Stomach (tissue), 9 donors: ENCODE measurements around the gene RGS21. TPM values are rescaled to one million over a fixed set of nuclear protein-coding genes. Genes with fewer than 3 reads are reported as not detected.

Source experiments
- DNase-seq, 2 donors: peaks; one replicate each; pipeline versions ENCODE4 v3.0.0 to v3.0.0-alpha.2; 2013 to 2019
- H3K27ac ChIP-seq, 5 donors: fragments of 200-600 bp in 4 of 5; sonication (generic) in 4 of 5; one replicate each; pipeline ENCODE4 v1.5.1; 2013 to 2019; ENCODE audit warnings: mild to moderate bottlenecking in 1 of 5, moderate library complexity in 1 of 5
- H3K27me3 ChIP-seq, 3 donors: fragments of 200-600 bp; sonication (generic); one replicate each; pipeline ENCODE4 v1.5.1; 2017 to 2019; ENCODE audit warnings: mixed run types in 1 of 3
- H3K36me3 ChIP-seq, 4 donors: fragments of 200-600 bp; sonication (generic); 1 replicate in 3 of 4; 2 replicates in 1 of 4; pipeline ENCODE4 v1.5.1; 2016 to 2019
- H3K4me1 ChIP-seq, 4 donors: fragments of 200-600 bp; sonication (generic); one replicate each; pipeline ENCODE4 v1.5.1; 2016 to 2019
- H3K4me3 ChIP-seq, 4 donors: fragments of 200-600 bp; sonication (generic) in 3 of 4; one replicate each; pipeline ENCODE4 v1.5.1; 2016 to 2019; ENCODE audit warnings: mild to moderate bottlenecking in 1 of 4
- H3K9me3 ChIP-seq, 4 donors: fragments of 200-600 bp; sonication (generic); one replicate each; pipeline ENCODE4 v1.5.1; 2016 to 2019
- EP300 ChIP-seq: sonication (generic); formaldehyde crosslinking; IDR thresholded peaks from one replicate; pipeline ENCODE4 v1.6.1; 2017; ENCODE audit warnings: antibody characterized with exemption
- POLR2A ChIP-seq, 4 donors: fragments of 450-650 bp; IDR thresholded peaks; one replicate each; pipeline ENCODE4 v1.6.1; 2016; ENCODE audit warnings: antibody characterized with exemption in 4 of 4, control low read depth in 2 of 4, mild to moderate bottlenecking in 1 of 4, moderate library complexity in 1 of 4
- POLR2AphosphoS5 ChIP-seq, 3 donors: sonication (generic); formaldehyde crosslinking; IDR thresholded peaks; one replicate each; pipeline ENCODE4 v1.6.1; 2016; ENCODE audit warnings: antibody characterized with exemption in 3 of 3
- WGBS, 5 donors: extraction: QIAGEN DNeasy Blood & Tissue Kit in 3 of 5; methylation state at CpG; one replicate each; pipeline versions ENCODE4 v1.1.5 to v1.1.7; 2013 to 2018; 5-methylcytosine and 5-hydroxymethylcytosine counted together
- intact Hi-C: fragments of 100-400 bp; cut with DNase I; formaldehyde crosslinking; loops from one replicate; pipeline ENCODE4 v1.15.1; 2023; ENCODE audit warnings: low total_unique reads
- polyA plus RNA-seq, 3 donors: library from polyadenylated mRNA; stranded (reverse); fragments of 200-250 nt; gene quantifications; one replicate each; pipeline ENCODE4 v1.2.3, GENCODE V29; 2013
- total RNA-seq, 5 donors: library from RNA; depleted of rRNA; stranded (reverse); fragments of >200 nt; gene quantifications; one replicate each; pipeline versions ENCODE4 v1.1.0 to v1.2.3, GENCODE V29; 2014 to 2016
- TF ChIP-seq, protein P1 (sequence below), 7 experiments: fragments of 450-650 bp in 4 of 7; fragments of 200-600 bp in 3 of 7; sonication (generic) in 3 of 7; IDR thresholded peaks; one replicate each; pipeline ENCODE4 v1.5.1; 2016 to 2019; ENCODE audit warnings: antibody characterized with exemption in 7 of 7, control low read depth in 2 of 7, mild to moderate bottlenecking in 1 of 7
- donor health status: healthy with polysubstance abuse.
- donor health status: Bipolar disorder and iron deficiency.
- donor health status: healthy.

Gene RGS21
- total and polyA plus RNA-seq, 8 donors = not detected

DNA sequence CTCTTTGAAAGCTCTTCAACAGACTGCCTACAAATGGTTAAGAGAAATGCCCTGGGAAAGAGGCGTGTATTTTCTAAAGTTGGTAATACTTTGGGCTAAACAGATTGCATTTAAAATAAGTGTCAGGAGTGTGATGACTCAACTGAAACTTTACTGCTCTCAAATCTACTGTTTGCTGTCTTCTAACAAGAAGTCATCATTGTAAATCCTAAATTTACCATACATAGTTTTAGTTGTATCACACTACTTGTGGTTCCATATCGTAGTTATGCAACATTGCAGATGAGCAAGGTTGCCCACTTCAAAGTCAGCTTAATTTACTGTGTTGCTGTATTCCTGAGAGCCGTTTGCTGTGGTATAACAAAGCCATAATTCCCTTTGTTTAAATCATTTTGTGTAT lies 59.6 kb downstream of the RGS21 start:
- no peak overlapping the region for H3K4me3 ChIP-seq
- no peaks in the 10 kb centered on the region for H3K27me3 ChIP-seq
- no peaks in the 10 kb centered on the region for H3K36me3 ChIP-seq
- intact Hi-C loops = no loop called here
- no peaks in the 10 kb centered on the region for H3K4me1 ChIP-seq
- DNase-seq = no peak
- H3K9me3 ChIP-seq = no peaks in the 10 kb centered on the region
- H3K27ac ChIP-seq = no peak overlapping the region
- no peak for TF ChIP-seq EP300
- TF ChIP-seq, protein P1, sequence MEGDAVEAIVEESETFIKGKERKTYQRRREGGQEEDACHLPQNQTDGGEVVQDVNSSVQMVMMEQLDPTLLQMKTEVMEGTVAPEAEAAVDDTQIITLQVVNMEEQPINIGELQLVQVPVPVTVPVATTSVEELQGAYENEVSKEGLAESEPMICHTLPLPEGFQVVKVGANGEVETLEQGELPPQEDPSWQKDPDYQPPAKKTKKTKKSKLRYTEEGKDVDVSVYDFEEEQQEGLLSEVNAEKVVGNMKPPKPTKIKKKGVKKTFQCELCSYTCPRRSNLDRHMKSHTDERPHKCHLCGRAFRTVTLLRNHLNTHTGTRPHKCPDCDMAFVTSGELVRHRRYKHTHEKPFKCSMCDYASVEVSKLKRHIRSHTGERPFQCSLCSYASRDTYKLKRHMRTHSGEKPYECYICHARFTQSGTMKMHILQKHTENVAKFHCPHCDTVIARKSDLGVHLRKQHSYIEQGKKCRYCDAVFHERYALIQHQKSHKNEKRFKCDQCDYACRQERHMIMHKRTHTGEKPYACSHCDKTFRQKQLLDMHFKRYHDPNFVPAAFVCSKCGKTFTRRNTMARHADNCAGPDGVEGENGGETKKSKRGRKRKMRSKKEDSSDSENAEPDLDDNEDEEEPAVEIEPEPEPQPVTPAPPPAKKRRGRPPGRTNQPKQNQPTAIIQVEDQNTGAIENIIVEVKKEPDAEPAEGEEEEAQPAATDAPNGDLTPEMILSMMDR (IDR thresholded peaks at IDR 0.05) = no peak
- no peak for TF ChIP-seq POLR2A (IDR thresholded peaks at IDR 0.05)
- no peak for TF ChIP-seq POLR2AphosphoS5 (IDR thresholded peaks at IDR 0.05)
- WGBS, 5 donors = 64 to 81% (median 72%) methylated on average over 3 of the region's 3 CpGs

DNA sequence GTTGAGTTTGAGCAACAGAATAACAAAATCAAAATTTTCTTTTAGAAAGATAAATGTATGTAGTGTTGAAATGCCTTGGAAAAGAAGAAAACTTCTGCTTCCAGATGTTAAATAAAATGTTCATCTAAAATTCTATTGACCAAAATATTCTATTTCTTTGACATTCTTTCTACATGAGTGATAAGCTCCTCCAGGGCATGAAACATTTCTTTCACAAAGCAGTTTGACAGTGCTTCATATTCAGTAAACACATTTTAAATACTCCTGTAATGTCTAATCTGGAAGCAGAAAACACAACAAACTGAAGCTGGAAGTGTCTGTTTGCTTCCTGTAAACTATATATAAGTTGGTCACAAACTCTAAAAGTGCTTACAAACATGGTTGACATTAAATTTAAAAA lies 61.5 kb downstream of the RGS21 start:
- no peak for DNase-seq
- no peak overlapping the region for H3K4me3 ChIP-seq
- H3K27ac ChIP-seq = no peak overlapping the region
- no peaks in the 10 kb centered on the region for H3K36me3 ChIP-seq
- H3K27me3 ChIP-seq = no peaks in the 10 kb centered on the region
- TF ChIP-seq POLR2AphosphoS5 (IDR thresholded peaks at IDR 0.05) (no peak), POLR2A (IDR thresholded peaks at IDR 0.05) (no peak), EP300 (no peak)
- TF ChIP-seq, protein P1 (IDR thresholded peaks at IDR 0.05) = no peak
- no peaks in the 10 kb centered on the region for H3K9me3 ChIP-seq
- H3K4me1 ChIP-seq = no peaks in the 10 kb centered on the region
- intact Hi-C loops = no loop called here

DNA sequence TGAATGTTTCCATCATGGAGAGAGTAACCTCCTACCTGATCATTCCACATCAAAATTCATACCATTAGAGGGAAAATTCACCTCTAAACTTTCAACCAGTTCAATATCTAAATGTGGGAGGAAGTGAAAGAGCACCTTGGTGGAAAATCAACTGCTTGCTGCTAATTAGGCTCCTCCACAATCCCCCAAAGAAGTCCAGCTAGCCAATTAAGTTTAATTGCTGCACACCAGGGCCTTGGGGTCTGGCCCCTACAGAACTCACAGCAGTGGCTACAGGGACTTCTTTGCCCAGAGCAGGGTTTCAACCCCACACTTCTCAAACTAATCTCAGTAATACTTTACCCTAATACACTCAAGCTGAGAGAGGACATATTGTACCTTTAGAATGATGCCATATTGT lies 62.1 kb downstream of the RGS21 start:
- Histone ChIP-seq H3K27ac (no peak overlapping the region), H3K27me3 (no peaks in the 10 kb centered on the region), H3K4me1 (no peaks in the 10 kb centered on the region), H3K4me3 (no peak overlapping the region), H3K9me3 (no peaks in the 10 kb centered on the region), H3K36me3 (no peaks in the 10 kb centered on the region)
- DNase-seq = no peak
- TF ChIP-seq EP300 (no peak), POLR2AphosphoS5 (IDR thresholded peaks at IDR 0.05) (no peak), POLR2A (IDR thresholded peaks at IDR 0.05) (no peak)
- TF ChIP-seq, protein P1 (IDR thresholded peaks at IDR 0.05) = no peak
- intact Hi-C loops = no loop called here

DNA sequence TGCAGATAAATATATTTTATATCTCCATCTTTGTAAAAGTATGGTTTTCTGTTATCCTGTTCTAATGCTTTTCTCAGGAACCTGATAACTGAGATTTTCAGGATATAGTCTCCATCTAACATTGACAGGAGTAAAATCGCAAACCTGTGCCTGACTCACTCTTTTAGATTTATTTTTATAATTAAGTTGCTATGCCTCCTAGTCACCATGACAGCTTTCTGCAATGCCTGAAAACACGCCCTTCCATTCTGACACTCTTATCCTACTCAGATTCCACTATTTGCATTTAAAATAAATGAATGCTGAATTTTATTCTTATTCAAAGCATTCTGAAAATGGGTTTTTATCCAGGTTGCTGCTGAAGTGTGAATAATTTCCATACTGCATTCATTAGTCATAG lies 62.8 kb downstream of the RGS21 start:
- Histone ChIP-seq H3K27me3 (no peaks in the 10 kb centered on the region), H3K4me1 (no peaks in the 10 kb centered on the region), H3K9me3 (peaks cover 0 to 3% (median 1%) of the 10 kb centered on the region in 4 donors), H3K4me3 (no peak overlapping the region), H3K27ac (no peak overlapping the region), H3K36me3 (no peaks in the 10 kb centered on the region)
- TF ChIP-seq EP300 (no peak), POLR2A (IDR thresholded peaks at IDR 0.05) (no peak), POLR2AphosphoS5 (IDR thresholded peaks at IDR 0.05) (no peak)
- TF ChIP-seq, protein P1 (IDR thresholded peaks at IDR 0.05) = no peak
- no peak for DNase-seq
- intact Hi-C loops = no loop called here
- 84 to 90% (median 86%) methylated on average over 2 of the region's 2 CpGs for WGBS, 5 donors
